NCI-H146 treated with DMSO at 0.1 percent for 48 hours (cell line): ENCODE data around the gene PEBP1.
"Not testable (repeated sequence)": the region's sequence is repeated elsewhere in the genome, so short reads cannot be mapped to it uniquely, and the experiment has no call there.

Experiments used
- DNase-seq: peaks from one replicate; lab custom pipeline; 2025; ENCODE audit not compliant: unreplicated experiment; lab: John Stamatoyannopoulos, UW

Gene PEBP1

GRCh38 chr12:118129436-118129835 lies 6.5 kb upstream of the PEBP1 start:
- not testable (repeated sequence) for DNase-seq

DNA sequence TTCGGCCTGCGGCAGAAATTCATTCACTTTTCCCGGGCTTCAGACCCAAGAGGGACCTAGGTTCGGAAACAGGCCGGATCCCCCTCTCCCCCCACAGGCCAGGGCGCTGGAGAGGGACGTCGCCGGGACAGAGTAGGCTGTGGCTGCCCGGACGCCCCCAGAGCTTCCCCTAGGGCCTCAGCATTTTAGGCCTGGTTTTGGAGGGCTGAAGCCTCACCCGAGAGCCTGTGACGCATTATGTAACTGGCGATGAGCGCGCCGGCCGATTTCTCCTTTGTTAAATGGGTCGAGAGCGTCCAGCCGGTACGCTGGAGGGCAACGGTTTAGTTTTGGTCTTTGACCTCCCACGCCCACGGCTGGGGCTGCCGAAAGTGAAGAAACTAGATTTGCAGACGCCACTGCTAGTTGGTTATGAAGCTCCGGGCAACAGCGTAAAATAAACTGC lies 657 bp downstream of the PEBP1 start:
- DNase-seq: no peak

GRCh38 chr12:118137148-118137678 lies 1.3 kb downstream of the PEBP1 start:
- no peak for DNase-seq

- no peak for DNase-seq
Measured at GRCh38 chr12:118140825-118141224, 4.9 kb downstream of the PEBP1 start.

GRCh38 chr12:118144499-118144898 lies 8.6 kb downstream of the PEBP1 start:
- no peak for DNase-seq

GRCh38 chr12:118145113-118145797 lies 9.3 kb downstream of the PEBP1 start:
- DNase-seq: no peak

DNA sequence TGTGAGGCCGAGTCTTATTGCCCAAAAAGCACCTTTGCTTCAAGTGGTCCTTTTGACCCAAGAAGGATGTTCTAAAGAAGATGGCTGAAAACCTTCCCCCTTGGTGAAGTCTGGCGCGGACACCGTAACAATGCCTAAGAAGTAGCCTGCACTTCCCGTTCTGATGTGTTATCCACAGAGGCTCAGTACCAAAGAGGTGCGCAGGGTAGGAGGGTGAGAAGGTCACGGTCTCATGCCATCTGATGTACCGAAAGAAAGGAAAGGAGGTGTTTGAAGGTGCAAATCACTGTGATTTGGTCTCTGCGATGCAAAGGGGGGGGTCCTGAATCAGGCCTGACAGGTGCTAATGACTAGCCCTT lies 9.9 kb downstream of the PEBP1 start:
- no peak for DNase-seq

DNA sequence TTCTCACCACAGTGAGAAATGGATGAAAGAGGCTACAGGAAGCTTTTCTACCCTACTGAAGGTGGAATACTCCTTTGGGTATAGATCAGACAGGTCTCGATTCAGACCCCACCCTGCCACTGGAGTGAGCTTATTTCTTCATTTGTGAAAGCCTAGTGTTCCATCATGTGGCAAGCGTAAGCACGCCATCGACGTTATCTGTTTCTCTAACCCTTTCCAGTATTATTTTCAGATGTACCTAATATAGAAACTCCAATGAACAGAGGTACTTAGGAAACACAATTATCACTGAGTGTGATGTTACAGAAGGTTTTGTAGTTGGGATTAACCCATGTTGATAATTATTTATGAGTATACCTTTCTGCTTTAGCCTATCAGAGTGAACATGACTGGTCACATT lies 12.4 kb downstream of the PEBP1 start:
- no peak for DNase-seq

DNA sequence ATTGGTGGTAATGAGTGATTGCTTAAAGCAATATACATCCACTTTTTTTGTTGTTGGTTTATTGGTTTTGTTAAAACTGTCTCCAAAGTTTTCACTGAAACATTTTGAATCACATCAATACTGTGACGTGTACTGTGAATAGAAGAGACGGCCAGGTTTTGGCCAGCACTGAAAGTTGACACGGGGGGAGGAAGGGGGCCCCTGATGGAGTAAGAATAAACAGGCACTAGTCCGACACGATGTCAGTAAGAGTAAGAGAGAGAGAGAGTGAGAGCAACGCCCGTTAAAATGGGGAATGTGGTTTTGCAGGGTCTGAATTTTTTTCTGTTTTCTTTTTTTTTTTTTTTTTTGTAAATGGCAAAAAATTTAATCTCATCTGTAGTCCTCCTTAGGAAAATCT lies 14.7 kb downstream of the PEBP1 start:
- no peak for DNase-seq

GRCh38 chr12:118151755-118152154 lies 15.8 kb downstream of the PEBP1 start:
- no peak for DNase-seq

GRCh38 chr12:118160536-118160935 lies 24.6 kb downstream of the PEBP1 start:
- DNase-seq: no peak

GRCh38 chr12:118164798-118165486 lies 29.0 kb downstream of the PEBP1 start:
- peak; percentile 15 for DNase-seq

DNA sequence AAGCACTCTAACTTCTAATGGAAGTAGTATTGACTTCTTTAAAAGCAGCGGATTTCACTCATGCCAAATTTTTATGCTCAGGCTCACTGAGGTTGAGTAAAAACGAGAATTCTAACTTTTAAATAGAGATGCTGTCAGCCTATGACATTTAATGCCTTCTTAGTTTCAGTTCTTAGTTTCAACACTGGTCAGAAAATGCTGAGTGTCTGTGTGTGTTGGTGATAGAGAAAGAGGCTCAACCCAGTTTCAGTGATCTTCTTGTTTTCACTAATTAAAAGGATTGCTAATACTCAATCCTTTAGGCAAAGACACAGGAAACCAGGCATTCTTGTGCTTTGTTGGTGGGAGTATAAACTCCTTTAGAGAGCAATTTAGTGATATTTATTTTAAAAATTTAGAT lies 31.0 kb downstream of the PEBP1 start:
- DNase-seq: no peak

DNA sequence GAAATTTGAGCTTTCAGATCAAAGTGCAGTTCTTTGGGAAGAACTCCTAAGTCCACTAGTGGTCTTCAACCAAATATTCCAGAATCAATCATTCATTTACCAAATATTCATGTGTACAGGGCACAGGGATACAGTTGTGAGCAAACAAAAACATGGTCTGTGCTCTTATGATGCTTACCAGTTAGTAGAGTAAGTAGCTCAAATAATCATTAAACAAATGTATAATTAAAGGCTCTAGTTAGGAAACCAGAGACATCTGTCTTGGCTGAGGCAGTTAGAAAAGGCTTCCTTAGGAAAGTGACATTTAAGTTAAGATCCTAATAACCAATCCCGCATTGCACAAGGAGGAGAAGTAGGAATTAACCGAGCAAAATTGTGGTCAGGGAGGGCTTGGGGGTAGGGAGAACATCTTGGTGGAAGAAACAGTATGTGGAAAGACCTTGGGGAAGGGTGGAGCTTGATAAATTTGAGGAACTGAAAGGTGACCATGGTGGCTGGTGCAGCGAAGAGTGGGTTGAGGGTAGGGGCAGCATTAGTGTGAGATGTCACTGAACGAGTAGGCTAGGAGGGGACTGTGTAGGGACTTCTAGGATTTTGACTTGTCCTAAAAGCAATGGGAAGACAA lies 40.0 kb downstream of the PEBP1 start:
- no peak for DNase-seq

- DNase-seq: no peak
Measured at GRCh38 chr12:118183155-118183554, 47.2 kb downstream of the PEBP1 start.

DNA sequence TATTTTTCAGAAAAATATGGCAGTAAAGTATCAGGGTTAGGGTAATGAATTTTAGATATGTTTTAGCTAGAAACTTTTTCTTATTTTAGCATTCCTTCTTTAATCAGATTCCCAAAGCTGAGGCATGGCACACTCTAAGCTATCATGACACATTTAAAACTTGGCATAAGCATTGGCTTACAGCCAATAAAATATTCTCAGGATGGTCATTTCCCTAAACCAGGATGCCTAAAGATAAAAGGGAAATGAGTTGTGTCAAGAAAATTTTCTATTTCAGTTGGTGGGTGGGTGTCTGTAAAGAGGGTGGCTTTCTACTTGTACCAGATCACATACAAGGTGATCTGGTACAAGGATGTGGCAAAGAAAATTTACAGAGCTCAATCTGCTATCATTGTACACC lies 47.8 kb downstream of the PEBP1 start:
- no peak for DNase-seq

DNA sequence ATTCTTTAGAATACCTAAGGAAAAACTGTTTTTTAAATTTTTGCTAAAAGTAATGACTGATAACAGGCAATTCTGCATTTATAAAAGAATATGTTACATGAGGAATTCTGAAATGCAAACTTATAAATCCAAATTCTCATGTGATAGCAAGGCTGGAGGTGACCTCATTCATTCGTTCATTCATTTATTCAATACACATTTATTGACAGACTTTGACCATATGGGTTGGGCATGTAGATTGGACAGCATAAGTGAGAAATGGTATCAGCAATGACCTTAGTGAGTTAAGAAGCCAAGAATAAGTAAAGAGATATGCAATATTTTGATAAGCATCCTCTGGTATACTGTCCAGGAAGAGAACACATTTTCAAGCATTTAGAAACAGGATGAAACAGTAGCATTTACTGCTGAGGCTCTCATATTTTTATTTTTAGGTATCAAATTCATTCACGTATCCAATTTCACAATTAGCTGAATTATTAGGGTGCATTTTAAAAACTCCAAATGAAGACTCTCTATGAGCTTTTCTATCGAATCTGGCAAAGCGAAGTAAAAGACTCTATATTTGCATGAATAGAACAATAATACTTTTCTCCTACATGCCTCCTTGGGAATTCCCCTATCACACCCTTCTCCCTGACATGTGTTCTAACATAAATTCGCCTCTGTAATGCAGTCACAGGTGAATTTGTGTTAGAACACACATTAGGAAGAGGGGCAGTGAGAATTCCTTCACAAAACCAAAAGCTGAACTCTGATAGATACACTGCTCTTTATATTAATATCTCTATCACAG lies 49.9 kb downstream of the PEBP1 start:
- no peak for DNase-seq

GRCh38 chr12:118187751-118188435 lies 52.0 kb downstream of the PEBP1 start:
- DNase-seq: no peak

- DNase-seq: peak; percentile 9
Measured at GRCh38 chr12:118188690-118189371, 52.9 kb downstream of the PEBP1 start.

DNA sequence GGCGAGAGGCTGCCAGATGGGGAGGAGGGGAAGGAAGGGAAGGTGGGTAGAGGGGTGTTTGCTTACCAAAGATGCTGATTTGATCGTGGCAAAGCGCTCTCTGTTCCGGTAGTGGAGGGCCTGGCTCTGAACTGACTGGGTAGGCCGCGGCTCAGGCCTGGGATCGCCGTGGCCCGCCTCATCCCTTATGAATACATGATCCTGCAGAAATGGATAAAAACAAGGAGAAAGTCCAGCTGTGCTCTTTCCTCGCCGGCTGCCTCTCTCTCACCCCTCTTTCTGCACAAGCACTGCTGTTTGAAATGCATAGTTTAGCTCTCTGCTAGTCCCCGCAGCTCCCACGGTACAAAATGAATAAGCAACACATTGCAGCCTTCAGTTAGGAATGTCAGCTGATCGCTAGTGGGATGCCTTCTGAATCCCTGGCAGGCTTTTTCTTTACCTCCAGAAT lies 53.8 kb downstream of the PEBP1 start:
- peak; percentile 63 for DNase-seq
